T-helper 2 cell (primary cell): Measurements from ENCODE around the gene SWAP70.

Experiments
- DNase-seq, 5 experiments: peaks; one replicate each; pipeline versions ENCODE4 v3.0.0 to v3.0.0-alpha.2; 2012 to 2022

Gene SWAP70

GRCh38 chr11:9651899-9652748 is 11.8 kb upstream of the SWAP70 start:
- DNase-seq: no peak

GRCh38 chr11:9653871-9654270 is 10.0 kb upstream of the SWAP70 start:
- no peak for DNase-seq

GRCh38 chr11:9656864-9657263 is 7.0 kb upstream of the SWAP70 start:
- no peak for DNase-seq

GRCh38 chr11:9657531-9657930 is 6.3 kb upstream of the SWAP70 start:
- DNase-seq: no peak

GRCh38 chr11:9660886-9661285 is 3.0 kb upstream of the SWAP70 start:
- DNase-seq: no peak

- DNase-seq: peak in 1 of 5 experiments; percentile 9
These were observed 1.6 kb upstream of the SWAP70 start for GRCh38 chr11:9662273-9662672.

GRCh38 chr11:9664276-9665171 is 647 bp downstream of the SWAP70 start:
- peak in 4 of 5 experiments; percentile 1 to 28 (median 4) for DNase-seq

- no peak for DNase-seq
These were observed 1.9 kb downstream of the SWAP70 start for GRCh38 chr11:9665749-9666148.

GRCh38 chr11:9669954-9670353 is 6.1 kb downstream of the SWAP70 start:
- DNase-seq: no peak

GRCh38 chr11:9672288-9672916 is 8.5 kb downstream of the SWAP70 start:
- DNase-seq: peak in 1 of 5 experiments; percentile 3

GRCh38 chr11:9672918-9673317 is 9.0 kb downstream of the SWAP70 start:
- DNase-seq: no peak

- no peak for DNase-seq
These were observed 11.8 kb downstream of the SWAP70 start for GRCh38 chr11:9675691-9676090.

- no peak for DNase-seq
These were observed 14.1 kb downstream of the SWAP70 start for GRCh38 chr11:9677951-9678350.

GRCh38 chr11:9678576-9678975 is 14.7 kb downstream of the SWAP70 start:
- no peak for DNase-seq

- DNase-seq: no peak
These were observed 16.2 kb downstream of the SWAP70 start for GRCh38 chr11:9680028-9680427.

- no peak for DNase-seq
These were observed 17.9 kb downstream of the SWAP70 start for GRCh38 chr11:9681583-9682372.

- no peak for DNase-seq
These were observed 24.0 kb downstream of the SWAP70 start for GRCh38 chr11:9687711-9688477.

GRCh38 chr11:9688716-9689511 is 25.0 kb downstream of the SWAP70 start:
- peak in 1 of 5 experiments; percentile 62 for DNase-seq

GRCh38 chr11:9689721-9690120 is 25.8 kb downstream of the SWAP70 start:
- no peak for DNase-seq

- DNase-seq: no peak
These were observed 28.0 kb downstream of the SWAP70 start for GRCh38 chr11:9691865-9692264.

- no peak for DNase-seq
These were observed 28.8 kb downstream of the SWAP70 start for GRCh38 chr11:9692691-9693090.
